ENCODE data around the gene KRT82.

- TF ChIP-seq CTCF (IDR thresholded peaks at IDR 0.05) (no peak), POLR2A (IDR thresholded peaks at IDR 0.05) (no peak)
Measured at GRCh38 chr12:52400906-52401305, 5.2 kb downstream of the KRT82 start.

All from right lobe of liver (tissue), 4 donors.